ENCODE results near the gene CACNA1C.

CACNA1C gene

GRCh38 chr12:2650261-2651067 is 597.7 kb downstream of the CACNA1C start:
- no peak for DNase-seq (ENCODE audit: low read depth in 2 of 2, low spot score in 1 of 2)

DNA sequence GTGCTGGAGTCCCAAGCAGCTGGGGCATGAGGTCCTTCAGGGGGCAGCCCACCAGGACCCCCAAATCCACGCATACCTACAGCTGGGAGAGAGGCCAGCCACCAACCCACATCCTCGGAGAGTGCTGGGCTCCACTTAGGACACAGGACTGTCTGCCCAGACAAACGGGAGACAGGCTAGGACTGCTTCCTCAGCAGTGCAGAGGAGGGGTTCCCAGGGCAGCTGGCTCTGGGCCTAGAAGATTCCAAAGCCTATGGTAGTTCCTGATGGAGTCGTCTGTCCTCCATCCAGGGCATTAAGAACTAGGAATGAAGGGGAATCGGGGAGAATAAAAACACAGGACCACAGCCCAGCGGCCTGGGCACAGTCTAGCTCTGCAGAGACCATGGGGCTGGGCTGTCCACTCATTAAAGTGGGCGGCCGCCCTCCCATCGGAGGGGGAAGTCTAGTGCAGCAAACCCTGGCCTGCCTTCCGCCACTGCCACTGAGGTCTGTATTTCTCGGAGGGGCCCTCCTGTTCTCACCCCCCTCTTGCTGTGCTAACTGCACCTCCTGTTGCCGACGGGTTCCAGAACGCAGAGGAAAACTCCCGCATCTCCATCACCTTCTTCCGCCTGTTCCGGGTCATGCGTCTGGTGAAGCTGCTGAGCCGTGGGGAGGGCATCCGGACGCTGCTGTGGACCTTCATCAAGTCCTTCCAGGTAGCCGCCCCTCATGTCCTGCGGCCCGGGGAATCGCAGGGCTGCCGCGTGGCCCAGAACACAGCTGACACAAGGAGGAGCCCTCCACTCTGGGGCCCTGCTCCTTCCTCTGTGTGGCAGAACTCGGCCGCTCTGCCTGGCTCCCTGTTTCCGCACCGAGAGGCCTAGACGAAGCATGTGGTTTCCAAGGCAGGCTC is 598.5 kb downstream of the CACNA1C start:
- no peak for DNase-seq (ENCODE audit: low read depth in 2 of 2, low spot score in 1 of 2)

DNA sequence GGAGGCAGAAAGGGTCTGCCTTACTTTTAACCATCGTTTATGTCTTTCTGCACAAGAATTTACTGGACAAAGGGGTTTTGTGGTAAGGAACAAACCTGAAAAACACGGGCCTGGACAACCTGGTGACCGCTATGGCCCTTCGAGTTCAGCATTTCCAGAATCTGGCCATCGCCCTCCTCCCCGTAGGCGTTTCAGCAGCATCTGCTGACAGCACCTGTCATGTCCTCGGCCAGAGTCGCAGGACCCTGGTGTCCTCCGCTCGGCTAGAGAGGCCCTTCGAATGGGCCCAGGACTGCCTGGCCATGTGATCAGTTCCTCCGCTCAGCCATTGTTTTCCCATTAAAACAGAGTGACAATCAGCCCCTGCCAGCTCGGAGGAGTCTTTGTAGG is 599.2 kb downstream of the CACNA1C start:
- no peak for DNase-seq (ENCODE audit: low read depth in 2 of 2, low spot score in 1 of 2)

DNA sequence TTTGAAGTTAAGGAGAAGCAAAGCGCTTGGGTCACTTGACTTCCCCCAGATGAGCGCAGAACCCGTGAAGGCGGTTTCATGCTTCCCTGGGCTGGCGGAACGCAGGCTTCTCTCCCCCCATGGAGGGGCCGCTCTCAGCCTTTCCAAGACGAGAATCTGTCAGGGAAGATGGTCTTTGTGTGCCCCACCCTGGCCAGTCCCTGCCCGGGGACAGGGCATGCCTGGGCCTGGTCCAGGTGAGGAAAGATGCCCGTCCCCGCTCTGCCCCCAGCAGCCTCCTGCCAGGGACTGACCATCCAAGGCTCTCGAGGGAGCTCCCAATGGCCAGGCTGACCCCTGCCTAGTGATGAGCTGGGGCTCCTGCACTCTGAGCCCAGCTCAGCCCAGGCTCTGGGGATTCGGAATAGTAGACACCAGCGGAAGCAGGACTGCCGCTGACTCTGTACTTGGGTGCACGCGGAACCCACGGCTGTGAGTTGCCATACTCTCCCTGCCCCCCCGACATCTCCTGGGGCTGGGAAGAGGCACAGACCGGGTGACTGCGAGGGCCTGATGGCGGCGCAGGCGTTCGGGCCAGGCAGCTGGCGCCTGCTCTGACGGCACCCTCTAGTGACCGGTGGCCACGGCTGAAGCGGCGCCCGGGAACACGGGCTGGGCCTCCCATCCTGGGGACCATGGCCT is 599.8 kb downstream of the CACNA1C start:
- DNase-seq (ENCODE audit: low read depth in 2 of 2, low spot score in 1 of 2), result no peak

DNA sequence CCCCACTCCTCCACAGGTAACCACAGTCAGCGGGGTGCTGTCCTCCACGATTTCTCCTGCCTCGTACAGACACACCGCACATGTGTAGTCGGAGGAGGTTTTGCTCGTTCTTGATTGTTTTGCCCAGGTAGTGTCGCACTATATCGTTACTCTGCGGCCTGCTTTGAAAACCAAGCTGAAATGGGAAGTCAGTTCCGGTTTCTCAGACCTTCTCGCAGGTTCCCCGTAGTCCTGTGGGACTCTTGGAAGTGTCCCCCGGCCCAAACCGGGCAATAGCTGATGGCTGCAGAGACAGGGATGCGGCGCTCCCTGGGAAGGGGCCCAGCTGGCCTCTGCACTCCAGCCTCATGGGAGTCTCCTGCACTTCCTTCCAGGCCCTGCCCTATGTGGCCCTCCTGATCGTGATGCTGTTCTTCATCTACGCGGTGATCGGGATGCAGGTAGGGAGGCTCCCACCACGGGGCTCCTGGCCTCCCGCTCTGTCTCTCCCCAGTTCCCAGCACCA is 600.7 kb downstream of the CACNA1C start:
- no peak for DNase-seq (ENCODE audit: low read depth in 2 of 2, low spot score in 1 of 2)

DNA sequence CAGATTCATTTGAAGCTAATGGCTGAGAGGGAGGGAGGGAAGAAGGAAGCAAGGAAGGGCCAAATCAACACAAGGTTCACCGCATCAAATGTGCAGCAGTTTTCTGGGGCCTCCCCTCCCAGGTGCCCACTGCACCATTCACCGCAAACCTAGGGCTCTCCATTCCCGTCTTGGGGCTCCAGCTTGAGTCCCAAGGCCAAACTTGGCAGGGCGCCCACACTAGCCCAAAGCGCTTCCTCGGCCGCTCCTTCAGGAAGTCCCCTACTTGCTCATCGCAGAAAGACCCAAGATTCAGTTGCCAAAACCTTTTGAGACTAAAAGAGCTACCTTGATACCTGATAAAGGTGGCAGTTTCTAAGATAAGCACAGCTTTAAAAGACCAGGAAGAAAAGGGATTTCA is 601.5 kb downstream of the CACNA1C start:
- no peak for DNase-seq (ENCODE audit: low read depth in 2 of 2, low spot score in 1 of 2)

DNA sequence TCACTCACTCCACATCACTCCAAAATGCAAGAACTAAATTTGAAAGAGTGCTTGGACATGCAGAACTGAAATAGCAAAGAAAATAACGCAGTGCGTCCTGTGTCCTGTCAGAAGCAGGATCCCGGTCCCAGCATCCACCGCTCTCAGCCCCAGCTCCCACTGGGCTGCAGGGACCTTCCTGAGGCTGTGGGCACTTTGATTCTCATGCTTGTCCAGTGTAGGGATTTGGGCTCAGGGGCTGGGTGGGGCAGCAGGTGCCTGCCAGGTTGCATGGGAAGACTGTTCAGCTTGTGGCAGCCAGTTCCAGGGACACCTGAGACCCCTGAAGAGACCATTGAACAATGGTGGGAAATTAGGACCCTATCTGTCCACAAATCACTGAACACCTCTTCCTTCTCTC is 602.0 kb downstream of the CACNA1C start:
- DNase-seq (ENCODE audit: low read depth in 2 of 2, low spot score in 1 of 2), result no peak

DNA sequence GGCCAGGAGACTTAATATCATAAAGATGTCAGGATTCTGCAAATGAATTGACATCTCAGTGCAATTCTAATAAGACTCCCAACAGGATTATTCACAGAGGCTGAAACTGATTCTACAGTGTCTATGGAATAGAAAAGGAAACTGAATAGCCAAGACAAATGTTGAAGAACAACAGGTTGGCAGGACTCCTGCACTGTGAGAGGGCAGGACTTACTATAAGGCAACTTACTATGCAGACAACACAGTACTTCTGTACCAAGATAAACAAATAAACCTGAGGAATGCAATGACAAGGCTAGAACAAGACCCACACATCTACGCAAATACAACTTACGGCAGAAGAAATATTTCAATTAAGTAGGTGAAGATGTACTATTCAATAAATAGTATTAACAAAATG is 609.7 kb downstream of the CACNA1C start:
- DNase-seq (ENCODE audit: low read depth in 2 of 2, low spot score in 1 of 2), result no peak

GRCh38 chr12:2664721-2665577 is 612.2 kb downstream of the CACNA1C start:
- no peak for DNase-seq (ENCODE audit: low read depth in 2 of 2, low spot score in 1 of 2)

- DNase-seq (ENCODE audit: low read depth in 2 of 2, low spot score in 1 of 2), result no peak
These were observed 613.6 kb downstream of the CACNA1C start for GRCh38 chr12:2666411-2666810.

GRCh38 chr12:2666846-2667245 is 614.1 kb downstream of the CACNA1C start:
- no peak for DNase-seq (ENCODE audit: low read depth in 2 of 2, low spot score in 1 of 2)

- DNase-seq (ENCODE audit: low read depth in 2 of 2, low spot score in 1 of 2), result no peak
These were observed 615.1 kb downstream of the CACNA1C start for GRCh38 chr12:2667716-2668440.

DNA sequence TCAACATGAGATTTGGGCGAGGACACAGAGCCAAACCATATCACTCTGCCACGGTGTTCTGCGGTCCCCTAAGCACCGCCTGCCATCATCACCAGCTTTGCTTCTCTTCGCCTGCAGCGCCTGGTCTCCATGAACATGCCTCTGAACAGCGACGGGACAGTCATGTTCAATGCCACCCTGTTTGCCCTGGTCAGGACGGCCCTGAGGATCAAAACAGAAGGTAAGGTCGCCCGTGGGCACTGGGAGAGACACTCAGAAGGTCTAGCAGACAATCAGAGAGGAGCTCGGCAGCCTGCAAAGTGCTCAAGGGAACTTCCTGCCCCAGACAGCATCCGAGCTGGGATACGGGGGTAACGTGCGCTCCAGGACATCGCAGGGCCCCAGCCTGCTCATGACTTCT is 616.0 kb downstream of the CACNA1C start:
- DNase-seq (ENCODE audit: low read depth in 2 of 2, low spot score in 1 of 2), result no peak

GRCh38 chr12:2669560-2669959 is 616.8 kb downstream of the CACNA1C start:
- DNase-seq (ENCODE audit: low read depth in 2 of 2, low spot score in 1 of 2), result no peak

GRCh38 chr12:2672863-2673262 is 620.1 kb downstream of the CACNA1C start:
- no peak for DNase-seq (ENCODE audit: low read depth in 2 of 2, low spot score in 1 of 2)

- DNase-seq (ENCODE audit: low read depth in 2 of 2, low spot score in 1 of 2), result no peak
These were observed 621.4 kb downstream of the CACNA1C start for GRCh38 chr12:2673966-2674810.

DNA sequence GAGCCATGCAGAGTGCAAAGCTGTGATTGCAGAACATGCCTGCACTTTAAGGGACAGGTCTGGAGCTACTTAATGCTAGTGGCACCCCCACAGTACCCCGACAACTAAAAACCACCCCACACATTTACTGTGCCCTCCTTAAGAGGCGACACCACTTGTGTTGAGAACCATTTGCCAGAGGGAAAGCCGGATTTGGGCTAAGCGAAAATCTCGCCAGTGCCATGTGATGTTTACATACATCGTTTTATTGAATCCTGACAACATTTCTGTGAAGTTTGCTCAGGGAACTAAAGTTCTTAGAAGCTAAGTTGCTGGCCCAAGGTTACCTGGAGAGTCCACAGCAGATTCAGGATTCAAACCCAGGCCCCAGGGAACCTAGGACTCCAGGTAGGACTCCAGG is 623.0 kb downstream of the CACNA1C start:
- DNase-seq (ENCODE audit: low read depth in 2 of 2, low spot score in 1 of 2), result no peak

- DNase-seq (ENCODE audit: low read depth in 2 of 2, low spot score in 1 of 2), result no peak
These were observed 624.5 kb downstream of the CACNA1C start for GRCh38 chr12:2677142-2677880.

Measured in stimulated activated CD8-positive, alpha-beta memory T cell treated with anti-CD3 and anti-CD28 coated beads, Interleukin-4, amount 100 ng/mL, for 1 hour (primary cell).